ENCODE measurements around the gene PEAR1. TPM values are rescaled to one million over a fixed set of nuclear protein-coding genes. Genes with fewer than 3 reads are reported as not detected.

The PEAR1 gene
- total RNA-seq, 1 experiment from 2014 or later = 11.9 TPM

DNA sequence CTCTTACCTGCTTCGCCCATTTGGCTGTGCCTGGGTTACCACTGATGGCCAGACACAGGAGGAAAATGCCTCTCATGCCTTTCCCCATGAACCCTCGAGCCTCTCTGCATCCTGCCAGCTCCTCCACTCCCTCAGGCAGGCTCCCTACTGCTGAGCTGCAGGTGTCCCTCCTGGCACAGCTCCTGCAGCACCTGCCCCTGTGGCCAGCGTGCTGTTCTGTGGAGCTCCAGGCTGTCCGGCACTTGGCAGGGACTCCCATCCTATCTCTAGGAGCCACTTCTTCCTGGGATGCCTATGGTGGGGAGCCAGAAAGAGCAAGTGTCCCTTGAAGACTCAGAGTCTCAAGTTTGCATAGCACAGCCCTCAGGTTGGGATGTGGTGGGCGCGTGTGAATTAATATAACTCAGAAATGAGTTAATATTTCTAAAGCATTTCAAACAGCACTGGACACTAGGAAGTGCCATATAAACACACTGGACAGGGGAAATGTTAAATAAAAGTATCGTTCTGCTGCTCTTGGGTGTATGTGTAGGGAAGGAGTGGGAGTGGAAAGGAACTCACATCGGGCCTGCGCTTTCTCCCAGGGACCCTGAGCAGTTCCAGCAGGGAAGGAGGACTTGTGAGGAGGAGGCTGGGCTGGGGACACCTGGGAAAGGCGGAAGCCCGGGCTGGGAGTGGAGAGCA lies 29.6 kb downstream of the PEAR1 start:
- Histone ChIP-seq H3K4me1 (ENCODE audit: insufficient read depth, low read length) (peaks cover 31% of the 10 kb centered on the region), H4K20me1 (ENCODE audit: low read length) (no peaks in the 10 kb centered on the region), H3K27me3 (ENCODE audit: low read length) (no peaks in the 10 kb centered on the region), H3K4me3 (ENCODE audit: low read length) (no peak overlapping the region), H3F3A (ENCODE audit: low read length, unreplicated experiment) (peaks cover 6% of the 10 kb centered on the region), H3K79me2 (ENCODE audit: low read length) (no peaks in the 10 kb centered on the region), H3K9me2 (replicated peaks; ENCODE audit: low read length) (no peaks in the 10 kb centered on the region), H3K4me2 (ENCODE audit: low read length) (no peak overlapping the region), H2AFZ (ENCODE audit: low read length) (no peak overlapping the region), H3K27ac (ENCODE audit: low read length) (no peak overlapping the region), H3K9me3 (ENCODE audit: low read length) (no peaks in the 10 kb centered on the region), H3K36me3 (ENCODE audit: low read depth, low read length) (no peaks in the 10 kb centered on the region), H3K9ac (ENCODE audit: low read length) (no peak overlapping the region)
- TF ChIP-seq, protein P1, sequence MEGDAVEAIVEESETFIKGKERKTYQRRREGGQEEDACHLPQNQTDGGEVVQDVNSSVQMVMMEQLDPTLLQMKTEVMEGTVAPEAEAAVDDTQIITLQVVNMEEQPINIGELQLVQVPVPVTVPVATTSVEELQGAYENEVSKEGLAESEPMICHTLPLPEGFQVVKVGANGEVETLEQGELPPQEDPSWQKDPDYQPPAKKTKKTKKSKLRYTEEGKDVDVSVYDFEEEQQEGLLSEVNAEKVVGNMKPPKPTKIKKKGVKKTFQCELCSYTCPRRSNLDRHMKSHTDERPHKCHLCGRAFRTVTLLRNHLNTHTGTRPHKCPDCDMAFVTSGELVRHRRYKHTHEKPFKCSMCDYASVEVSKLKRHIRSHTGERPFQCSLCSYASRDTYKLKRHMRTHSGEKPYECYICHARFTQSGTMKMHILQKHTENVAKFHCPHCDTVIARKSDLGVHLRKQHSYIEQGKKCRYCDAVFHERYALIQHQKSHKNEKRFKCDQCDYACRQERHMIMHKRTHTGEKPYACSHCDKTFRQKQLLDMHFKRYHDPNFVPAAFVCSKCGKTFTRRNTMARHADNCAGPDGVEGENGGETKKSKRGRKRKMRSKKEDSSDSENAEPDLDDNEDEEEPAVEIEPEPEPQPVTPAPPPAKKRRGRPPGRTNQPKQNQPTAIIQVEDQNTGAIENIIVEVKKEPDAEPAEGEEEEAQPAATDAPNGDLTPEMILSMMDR (conservative IDR thresholded peaks at IDR 0.05; ENCODE audit: low read depth, low read length) = no peak
- TF ChIP-seq EZH2 (IDR thresholded peaks at IDR 0.05; ENCODE audit: low read length, unreplicated experiment) = no peak
- TF ChIP-seq EZH2phosphoT487 (IDR thresholded peaks at IDR 0.05; ENCODE audit: borderline replicate concordance, low read length) = no peak
- ChIA-PET POLR2A (ENCODE audit: unreplicated experiment) (no interaction called here), CTCF (interaction anchor here (1.0 kb wide), 1 partner anchor 65 kb away, joined by 3 read pairs; no protein-coding TSS in a partner anchor)
- BruUV-seq (replicated peaks) = no TSS peak
- ATAC-seq (no peak), DNase-seq (no peak)
- intact Hi-C loops (cut with micrococcal nuclease) = no loop called here

DNA sequence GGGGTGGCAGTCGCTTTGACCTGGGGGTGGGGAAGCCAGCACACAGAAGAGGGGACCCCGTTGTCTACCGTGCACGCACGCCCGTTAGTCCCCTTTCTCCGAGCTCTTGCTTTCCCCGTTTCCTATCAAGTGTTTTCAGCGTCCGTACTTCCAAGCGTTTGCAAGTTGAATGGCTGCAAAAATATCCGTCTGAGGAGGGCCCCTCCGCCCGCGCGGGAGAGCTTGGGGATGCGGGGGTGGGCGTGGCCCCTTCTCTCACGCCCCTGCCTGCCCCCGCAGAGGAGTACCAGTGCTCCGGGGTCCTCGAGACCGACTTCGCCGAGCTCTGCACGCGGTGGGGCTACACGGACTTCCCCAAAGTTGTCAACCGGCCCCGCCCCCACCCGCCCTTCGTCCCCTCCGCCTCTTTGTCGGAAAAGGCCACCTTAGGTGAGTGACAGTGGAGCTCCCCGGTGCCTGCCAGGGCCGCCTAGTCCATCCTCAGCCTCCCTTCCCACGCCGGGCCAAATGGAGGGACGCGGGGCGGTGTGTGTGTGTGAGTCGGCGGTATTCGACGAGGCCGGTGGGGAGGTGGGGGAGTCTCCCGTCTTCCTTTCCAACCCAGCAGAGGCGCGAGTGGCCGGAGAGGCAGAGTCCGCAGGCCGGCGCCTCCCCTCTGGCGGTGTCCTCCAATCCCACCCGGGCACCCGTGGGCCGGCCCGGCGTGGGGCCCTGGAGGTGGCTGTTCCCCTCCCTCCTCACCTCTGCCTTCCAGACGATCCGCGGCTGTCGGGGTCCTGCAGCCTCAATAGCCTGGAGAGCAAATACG lies 30.4 kb downstream of the PEAR1 start:
- H2AFZ ChIP-seq (ENCODE audit: low read length) = no peak overlapping the region
- H4K20me1 ChIP-seq (ENCODE audit: low read length) = no peaks in the 10 kb centered on the region
- CTCF ChIA-PET = interaction anchor here (1.0 kb wide), 1 partner anchor 66 kb away, joined by 3 read pairs; no protein-coding TSS in a partner anchor
- no peak overlapping the region for H3K27ac ChIP-seq (ENCODE audit: low read length)
- TF ChIP-seq, protein P1 (conservative IDR thresholded peaks at IDR 0.05; ENCODE audit: low read depth, low read length) = no peak
- no peak for TF ChIP-seq EZH2 (IDR thresholded peaks at IDR 0.05; ENCODE audit: low read length, unreplicated experiment)
- TF ChIP-seq EZH2phosphoT487 (IDR thresholded peaks at IDR 0.05; ENCODE audit: borderline replicate concordance, low read length) = no peak
- H3K9me3 ChIP-seq (ENCODE audit: low read length) = no peaks in the 10 kb centered on the region
- peaks cover 30% of the 10 kb centered on the region for H3K4me1 ChIP-seq (ENCODE audit: insufficient read depth, low read length)
- H3F3A ChIP-seq (ENCODE audit: low read length, unreplicated experiment) = peaks cover 6% of the 10 kb centered on the region
- POLR2A ChIA-PET (ENCODE audit: unreplicated experiment) = no interaction called here
- H3K27me3 ChIP-seq (ENCODE audit: low read length) = no peaks in the 10 kb centered on the region
- H3K4me2 ChIP-seq (ENCODE audit: low read length) = no peak overlapping the region
- H3K9ac ChIP-seq (ENCODE audit: low read length) = no peak overlapping the region
- ATAC-seq (no peak), DNase-seq (no peak)
- no peak overlapping the region for H3K4me3 ChIP-seq (ENCODE audit: low read length)
- H3K9me2 ChIP-seq (replicated peaks; ENCODE audit: low read length) = no peaks in the 10 kb centered on the region
- intact Hi-C loops (cut with micrococcal nuclease) = no loop called here
- no TSS peak for BruUV-seq (replicated peaks)
- no peaks in the 10 kb centered on the region for H3K36me3 ChIP-seq (ENCODE audit: low read depth, low read length)
- no peaks in the 10 kb centered on the region for H3K79me2 ChIP-seq (ENCODE audit: low read length)
